HG03060 (cell line): ENCODE results near the gene ACSL5.
"Not testable (repeated sequence)": the region's sequence is repeated elsewhere in the genome, so short reads cannot be mapped to it uniquely, and the experiment has no call there.

Experiments used
- ATAC-seq: cut with Tn5 transposase; IDR thresholded peaks from one replicate; pipeline ENCODE4 v1.9.1; 2021; ENCODE audit warnings: low read depth, moderate number of reproducible peaks; ENCODE audit not compliant: unreplicated experiment

The ACSL5 gene

GRCh38 chr10:112454910-112455779, 81.2 kb downstream of the ACSL5 start:
- ATAC-seq, result no peak

- no peak for ATAC-seq
Measured at GRCh38 chr10:112456533-112456932, 82.6 kb downstream of the ACSL5 start.

- ATAC-seq, result no peak
Measured at GRCh38 chr10:112460366-112460765, 86.5 kb downstream of the ACSL5 start.

- ATAC-seq, result no peak
Measured at GRCh38 chr10:112461029-112461887, 87.3 kb downstream of the ACSL5 start.

- not testable (repeated sequence) for ATAC-seq
Measured at GRCh38 chr10:112464074-112464473, 90.2 kb downstream of the ACSL5 start.

GRCh38 chr10:112465299-112465883, 91.5 kb downstream of the ACSL5 start:
- no peak for ATAC-seq

- ATAC-seq, result no peak
Measured at GRCh38 chr10:112466802-112467201, 92.9 kb downstream of the ACSL5 start.

- ATAC-seq, result no peak
Measured at GRCh38 chr10:112467541-112468075, 93.7 kb downstream of the ACSL5 start.

GRCh38 chr10:112471878-112472487, 98.1 kb downstream of the ACSL5 start:
- peak; percentile 64 for ATAC-seq

- no peak for ATAC-seq
Measured at GRCh38 chr10:112475575-112476218, 101.8 kb downstream of the ACSL5 start.
